8988T (cell line): ENCODE measurements around the gene RYR2.

Experiments
- DNase-seq: peaks from one replicate; pipeline ENCODE4 v3.0.0; 2011

RYR2 gene

GRCh38 chr1:237033061-237033460 is 8.9 kb upstream of the RYR2 start:
- no peak for DNase-seq

DNA sequence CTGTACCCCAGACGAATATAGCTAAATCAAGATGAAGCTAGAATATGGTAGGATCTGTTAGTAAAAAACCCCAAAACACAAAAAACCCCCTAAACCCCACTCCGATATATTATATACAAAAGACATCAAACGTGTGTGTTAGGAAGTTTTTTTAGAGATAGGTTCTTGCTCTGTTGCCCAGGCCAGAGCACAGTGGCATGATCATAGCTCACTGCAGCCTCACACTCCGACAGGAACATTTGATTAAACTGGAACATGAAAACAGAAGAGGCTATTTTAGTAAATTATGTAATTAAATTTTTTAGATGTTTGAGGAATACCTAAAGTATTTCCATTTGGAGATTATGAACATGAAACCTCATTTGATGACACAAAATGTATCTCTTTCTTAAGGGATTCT is 8.2 kb upstream of the RYR2 start:
- no peak for DNase-seq

DNA sequence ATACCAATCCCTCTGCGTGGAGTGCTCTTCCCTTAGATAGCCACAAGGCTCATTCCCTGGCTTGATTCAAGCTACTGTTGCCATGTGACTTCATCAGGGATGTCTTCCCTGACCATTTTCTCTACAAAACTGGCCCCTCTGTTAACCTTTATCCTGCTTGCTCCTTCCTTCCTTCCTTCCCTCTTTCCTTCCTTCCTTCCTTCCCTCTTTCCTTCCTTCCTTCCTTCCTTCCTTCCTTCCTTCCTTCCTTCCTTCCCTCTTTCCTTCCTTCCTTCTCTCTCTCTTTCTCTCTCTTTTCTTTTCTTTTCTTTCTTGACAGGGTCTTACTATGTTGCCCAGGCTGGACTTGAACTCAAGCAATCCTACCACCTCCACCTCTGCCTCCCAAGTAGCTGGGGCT is 6.2 kb upstream of the RYR2 start:
- no peak for DNase-seq

DNA sequence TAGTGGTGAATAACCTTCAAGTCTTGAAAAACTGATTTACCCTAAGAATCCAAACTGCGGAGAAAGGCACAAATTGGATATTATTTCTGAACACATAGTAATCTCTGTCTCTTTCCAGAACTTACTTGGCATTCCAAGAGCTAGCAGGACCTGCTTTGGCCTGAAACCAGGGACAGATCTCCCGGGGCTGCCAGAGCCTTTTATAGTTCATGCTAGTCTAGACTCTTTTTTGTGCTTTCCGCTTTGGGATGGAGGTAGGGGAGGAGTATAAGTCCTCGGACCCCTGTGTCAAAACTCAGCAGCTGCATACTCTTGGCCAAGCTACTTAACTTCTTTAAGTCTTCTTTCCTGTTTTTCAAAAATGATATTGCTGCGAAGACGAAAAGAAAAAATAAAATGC is 3.8 kb upstream of the RYR2 start:
- no peak for DNase-seq

GRCh38 chr1:237040823-237041222 is 1.2 kb upstream of the RYR2 start:
- no peak for DNase-seq

DNA sequence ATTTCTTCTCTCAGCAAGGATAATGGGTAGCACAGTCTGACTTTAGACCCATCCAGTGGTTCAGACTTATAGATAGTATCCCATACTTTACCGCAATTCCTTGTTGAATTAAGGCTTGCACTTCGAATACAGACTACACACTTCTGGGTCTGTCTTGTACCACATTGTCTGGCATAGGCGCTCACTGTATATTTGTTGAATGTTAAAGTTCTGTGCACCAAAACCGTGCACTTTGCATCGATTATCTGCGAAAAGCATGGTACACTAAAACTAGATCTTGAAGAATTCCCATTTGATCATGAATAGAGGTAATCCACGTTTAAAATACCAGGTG is 556 bp upstream of the RYR2 start:
- no peak for DNase-seq

GRCh38 chr1:237042526-237042891 is 525 bp downstream of the RYR2 start:
- DNase-seq, result no peak

GRCh38 chr1:237042892-237043576 is 1.1 kb downstream of the RYR2 start:
- no peak for DNase-seq

GRCh38 chr1:237043846-237044636 is 2.1 kb downstream of the RYR2 start:
- no peak for DNase-seq

DNA sequence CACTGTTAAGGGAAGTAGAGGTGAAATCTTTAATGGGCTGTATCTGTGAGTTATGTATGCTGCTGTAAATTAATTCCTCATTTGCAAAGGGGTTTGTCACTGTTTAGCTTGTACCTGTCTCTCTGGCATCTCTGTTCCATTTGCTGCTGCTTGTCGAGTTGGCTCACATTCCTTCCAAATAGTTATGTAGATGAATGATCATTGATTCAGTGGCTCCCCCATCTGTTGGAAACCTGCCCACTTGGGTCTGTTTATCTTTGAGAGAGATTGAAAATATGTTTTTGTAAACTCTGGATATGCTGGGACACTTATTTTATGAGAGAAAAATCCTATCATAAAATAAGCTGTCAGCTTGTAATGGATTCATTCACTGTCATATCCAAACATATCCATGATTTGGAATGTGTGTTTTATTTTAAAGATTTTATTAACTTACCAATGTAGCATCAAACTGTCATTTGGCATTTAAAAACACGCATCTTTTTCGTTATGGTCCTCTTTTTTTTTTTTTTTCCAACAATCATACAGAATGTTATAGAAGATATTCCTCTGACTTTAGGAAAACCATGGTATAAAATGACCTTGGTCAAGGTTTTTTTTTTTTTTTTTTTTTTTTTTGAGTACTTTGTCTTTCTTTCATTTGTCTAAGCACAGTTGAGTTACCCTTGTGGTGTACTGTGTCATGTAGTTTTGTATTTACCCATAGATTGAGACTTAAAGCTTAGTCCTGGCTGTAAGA is 3.5 kb downstream of the RYR2 start:
- no peak for DNase-seq

- DNase-seq, result no peak
Observed at GRCh38 chr1:237048803-237049202, 6.8 kb downstream of the RYR2 start.

- no peak for DNase-seq
Observed at GRCh38 chr1:237050185-237050584, 8.2 kb downstream of the RYR2 start.

- DNase-seq, result no peak
Observed at GRCh38 chr1:237050915-237051314, 8.9 kb downstream of the RYR2 start.

- DNase-seq, result no peak
Observed at GRCh38 chr1:237054313-237054712, 12.3 kb downstream of the RYR2 start.

DNA sequence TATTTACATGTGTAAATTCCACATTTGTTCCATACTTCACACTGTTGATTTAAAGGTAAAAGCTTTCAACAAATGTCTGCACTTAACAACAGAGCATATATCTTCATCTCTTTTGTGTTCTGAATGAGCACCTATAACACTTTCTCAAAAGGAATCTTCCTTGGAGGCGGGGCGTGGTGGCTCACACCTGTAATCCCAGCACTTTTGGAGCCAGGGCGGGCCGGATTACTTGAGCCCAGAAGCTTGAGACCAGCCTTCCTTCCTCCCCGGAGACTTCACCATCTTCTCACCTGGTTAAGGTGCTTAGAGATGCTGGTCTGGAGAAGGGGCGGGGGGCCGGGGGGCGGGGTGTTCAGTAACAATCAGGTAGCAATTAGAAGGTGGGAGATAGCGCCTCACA is 16.5 kb downstream of the RYR2 start:
- DNase-seq, result no peak

- DNase-seq, result no peak
Observed at GRCh38 chr1:237059244-237059643, 17.3 kb downstream of the RYR2 start.

- DNase-seq, result no peak
Observed at GRCh38 chr1:237062976-237063375, 21.0 kb downstream of the RYR2 start.

DNA sequence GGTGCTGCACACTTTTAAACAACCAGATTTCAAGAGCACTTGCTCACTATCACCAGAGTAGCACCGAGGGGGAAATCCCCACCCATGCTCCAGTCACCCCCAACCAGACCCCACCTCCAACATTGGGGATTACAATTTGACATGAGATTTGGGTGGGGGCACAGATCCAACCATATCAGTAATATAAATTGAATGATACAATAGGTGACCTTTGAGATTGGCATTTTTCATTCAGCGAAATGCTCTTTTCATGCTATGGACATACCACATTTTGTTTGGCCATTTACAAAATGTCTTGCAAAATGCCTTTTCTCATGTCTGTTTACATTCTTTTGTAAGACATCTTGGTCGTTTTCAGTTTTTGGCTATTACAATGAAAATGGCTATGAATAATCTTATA is 23.9 kb downstream of the RYR2 start:
- no peak for DNase-seq

GRCh38 chr1:237070519-237070918 is 28.5 kb downstream of the RYR2 start:
- DNase-seq, result no peak

DNA sequence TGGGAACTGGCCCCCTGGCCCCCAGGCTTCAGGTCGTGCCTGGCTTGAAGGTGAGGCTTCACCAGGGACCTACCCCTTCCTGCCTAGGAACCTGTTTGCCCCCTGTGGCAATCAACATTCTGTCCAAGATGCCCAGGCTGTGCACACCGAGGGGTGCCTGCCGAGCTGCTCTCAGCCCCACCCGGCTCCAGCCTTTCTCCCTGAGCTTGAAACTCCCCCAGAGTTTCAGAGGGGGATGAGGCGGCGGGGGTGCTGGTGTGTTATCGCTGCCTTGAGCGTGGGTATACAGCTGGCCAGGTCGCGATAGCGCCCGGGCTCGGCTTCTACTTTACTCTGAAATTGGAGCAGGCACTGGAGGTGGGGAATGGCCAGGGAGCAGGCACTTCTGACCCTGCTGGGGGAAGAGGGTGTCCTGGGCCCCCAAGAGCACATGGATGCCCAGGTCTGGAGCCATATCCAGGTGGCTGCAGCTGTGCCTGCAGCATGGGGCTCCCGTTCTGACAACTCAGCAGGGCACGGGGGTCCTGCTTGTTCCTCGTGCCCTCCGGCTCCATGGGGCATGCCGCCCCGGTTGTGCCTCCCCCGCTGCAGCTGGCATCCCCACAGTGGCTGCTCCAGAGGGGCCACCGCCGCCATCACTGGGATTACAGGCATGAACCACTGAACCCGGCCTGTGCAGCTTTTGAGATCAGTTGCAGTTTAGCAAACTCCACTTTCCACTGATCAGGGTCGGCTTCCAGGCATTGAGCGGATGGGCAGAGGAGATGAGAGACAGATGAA is 29.8 kb downstream of the RYR2 start:
- no peak for DNase-seq

DNA sequence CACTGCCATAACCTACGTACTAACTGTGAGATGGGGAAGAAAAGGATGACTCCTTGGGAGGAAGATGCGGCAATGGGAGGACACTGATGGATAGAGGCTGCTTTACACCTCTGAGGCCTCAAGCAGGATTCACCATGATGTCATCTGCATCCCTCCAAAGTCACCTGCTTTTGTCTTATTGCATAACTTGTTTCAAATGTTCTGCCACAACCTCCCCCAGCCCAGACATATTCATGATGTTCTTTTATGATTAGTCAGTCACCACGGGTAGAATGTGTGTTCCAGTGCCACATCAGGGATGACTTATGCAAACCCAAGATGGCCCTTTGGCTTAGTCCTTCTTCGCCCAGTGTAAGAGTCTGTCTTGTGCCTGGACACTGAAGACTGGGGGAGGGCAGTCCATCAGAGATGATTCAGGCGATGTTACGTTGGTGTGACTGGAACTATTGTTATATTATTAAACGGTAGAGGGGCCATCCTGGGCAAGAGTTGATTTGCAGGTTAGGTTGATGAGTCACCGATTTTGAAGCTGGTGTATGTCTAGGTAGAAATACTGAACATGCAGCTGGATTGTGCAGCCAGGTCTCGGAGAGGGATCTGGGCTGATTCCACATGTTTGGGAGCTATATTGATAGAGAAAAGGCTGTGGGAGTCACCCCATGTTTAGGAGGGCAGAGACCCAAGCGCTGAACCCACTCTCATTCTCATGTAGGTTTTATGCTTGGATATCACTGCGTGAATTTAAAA is 32.6 kb downstream of the RYR2 start:
- no peak for DNase-seq

GRCh38 chr1:237084341-237085077 is 42.5 kb downstream of the RYR2 start:
- no peak for DNase-seq
